ENCODE measurements around the gene ACTMAP. TPM values are rescaled to one million over a fixed set of nuclear protein-coding genes. Genes with fewer than 3 reads are reported as not detected.

Gene ACTMAP
- total and polyA plus RNA-seq, 2 of the 13 experiments (the other 11 are each of a cell fraction or from before 2014, with no cell fraction given), result 2.2 to 7.9 TPM

DNA sequence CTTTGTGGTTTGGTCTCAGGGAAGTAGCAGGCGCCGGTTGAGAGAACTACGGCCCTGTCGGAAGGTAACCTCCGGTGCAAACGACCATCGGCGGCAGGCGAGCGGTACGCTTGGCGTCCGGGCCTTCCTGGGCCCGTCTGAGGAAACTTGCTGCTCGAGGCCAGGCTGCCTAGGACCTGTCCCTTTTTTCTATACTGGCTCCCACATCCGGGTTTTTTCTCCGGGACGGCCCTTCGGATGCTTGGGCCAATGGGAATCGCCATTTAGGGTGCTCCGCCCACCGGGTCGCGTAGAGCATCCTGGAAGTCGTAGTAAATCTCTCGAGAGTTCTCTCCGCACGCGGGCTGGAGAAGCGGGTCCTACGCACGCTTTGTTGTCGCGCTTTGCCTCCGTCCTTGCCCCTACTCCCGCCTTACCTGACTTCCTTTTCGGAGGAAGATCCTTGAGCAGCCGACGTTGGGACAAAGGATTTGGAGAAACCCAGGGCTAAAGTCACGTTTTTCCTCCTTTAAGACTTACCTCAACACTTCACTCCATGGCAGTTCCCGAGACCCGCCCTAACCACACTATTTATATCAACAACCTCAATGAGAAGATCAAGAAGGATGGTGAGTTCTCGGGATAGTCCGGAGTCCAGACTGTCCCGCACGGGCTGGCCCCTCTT, 729 bp upstream of the ACTMAP start, which contains the start of gene SNRPA (continued):
- TF ChIP-seq ATAD3A (CRISPR knock-in tag; IDR thresholded peaks at IDR 0.05), result no peak
- no peak; the same call in 1 of the 2 replicates for TF ChIP-seq HNF4A (CRISPR knock-in tag; IDR thresholded peaks at IDR 0.05)
- no peak for TF ChIP-seq GFI1 (CRISPR knock-in tag; IDR thresholded peaks at IDR 0.05; ENCODE audit: borderline replicate concordance)
- no peak for TF ChIP-seq ATM (IDR thresholded peaks at IDR 0.05; ENCODE audit: borderline replicate concordance)
- TF ChIP-seq HNF4G (IDR thresholded peaks at IDR 0.05; ENCODE audit: borderline replicate concordance, low read depth, low read length), result no peak; the same call in 1 of the 2 replicates
- no peak for TF ChIP-seq HNF4G (CRISPR knock-in tag; IDR thresholded peaks at IDR 0.05; ENCODE audit: borderline replicate concordance, low read depth)
- TF ChIP-seq, protein P1, sequence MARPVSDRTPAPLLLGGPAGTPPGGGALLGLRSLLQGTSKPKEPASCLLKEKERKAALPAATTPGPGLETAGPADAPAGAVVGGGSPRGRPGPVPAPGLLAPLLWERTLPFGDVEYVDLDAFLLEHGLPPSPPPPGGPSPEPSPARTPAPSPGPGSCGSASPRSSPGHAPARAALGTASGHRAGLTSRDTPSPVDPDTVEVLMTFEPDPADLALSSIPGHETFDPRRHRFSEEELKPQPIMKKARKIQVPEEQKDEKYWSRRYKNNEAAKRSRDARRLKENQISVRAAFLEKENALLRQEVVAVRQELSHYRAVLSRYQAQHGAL (CRISPR knock-in tag; IDR thresholded peaks at IDR 0.05; ENCODE audit: not compliant biosample characterization), result no peak
- no peak for TF ChIP-seq SP1 (IDR thresholded peaks at IDR 0.05)
- no peak; the same call in 1 of the 2 replicates for TF ChIP-seq SP1 (CRISPR knock-in tag; IDR thresholded peaks at IDR 0.05)
- no peak for TF ChIP-seq PAF1 (CRISPR knock-in tag; IDR thresholded peaks at IDR 0.05)
- no peak for TF ChIP-seq ZNF720 (CRISPR knock-in tag; IDR thresholded peaks at IDR 0.05)
- 0 out of 2 replicates have a peak, but pooled peaks have one; percentile 27 for TF ChIP-seq ZNF20 (CRISPR knock-in tag; IDR thresholded peaks at IDR 0.05)
- TF ChIP-seq, protein P2, sequence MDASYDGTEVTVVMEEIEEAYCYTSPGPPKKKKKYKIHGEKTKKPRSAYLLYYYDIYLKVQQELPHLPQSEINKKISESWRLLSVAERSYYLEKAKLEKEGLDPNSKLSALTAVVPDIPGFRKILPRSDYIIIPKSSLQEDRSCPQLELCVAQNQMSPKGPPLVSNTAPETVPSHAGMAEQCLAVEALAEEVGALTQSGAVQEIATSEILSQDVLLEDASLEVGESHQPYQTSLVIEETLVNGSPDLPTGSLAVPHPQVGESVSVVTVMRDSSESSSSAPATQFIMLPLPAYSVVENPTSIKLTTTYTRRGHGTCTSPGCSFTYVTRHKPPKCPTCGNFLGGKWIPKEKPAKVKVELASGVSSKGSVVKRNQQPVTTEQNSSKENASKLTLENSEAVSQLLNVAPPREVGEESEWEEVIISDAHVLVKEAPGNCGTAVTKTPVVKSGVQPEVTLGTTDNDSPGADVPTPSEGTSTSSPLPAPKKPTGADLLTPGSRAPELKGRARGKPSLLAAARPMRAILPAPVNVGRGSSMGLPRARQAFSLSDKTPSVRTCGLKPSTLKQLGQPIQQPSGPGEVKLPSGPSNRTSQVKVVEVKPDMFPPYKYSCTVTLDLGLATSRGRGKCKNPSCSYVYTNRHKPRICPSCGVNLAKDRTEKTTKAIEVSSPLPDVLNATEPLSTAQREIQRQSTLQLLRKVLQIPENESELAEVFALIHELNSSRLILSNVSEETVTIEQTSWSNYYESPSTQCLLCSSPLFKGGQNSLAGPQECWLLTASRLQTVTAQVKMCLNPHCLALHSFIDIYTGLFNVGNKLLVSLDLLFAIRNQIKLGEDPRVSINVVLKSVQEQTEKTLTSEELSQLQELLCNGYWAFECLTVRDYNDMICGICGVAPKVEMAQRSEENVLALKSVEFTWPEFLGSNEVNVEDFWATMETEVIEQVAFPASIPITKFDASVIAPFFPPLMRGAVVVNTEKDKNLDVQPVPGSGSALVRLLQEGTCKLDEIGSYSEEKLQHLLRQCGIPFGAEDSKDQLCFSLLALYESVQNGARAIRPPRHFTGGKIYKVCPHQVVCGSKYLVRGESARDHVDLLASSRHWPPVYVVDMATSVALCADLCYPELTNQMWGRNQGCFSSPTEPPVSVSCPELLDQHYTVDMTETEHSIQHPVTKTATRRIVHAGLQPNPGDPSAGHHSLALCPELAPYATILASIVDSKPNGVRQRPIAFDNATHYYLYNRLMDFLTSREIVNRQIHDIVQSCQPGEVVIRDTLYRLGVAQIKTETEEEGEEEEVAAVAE (CRISPR knock-in tag; IDR thresholded peaks at IDR 0.05; ENCODE audit: borderline replicate concordance), result no peak; the same call in 1 of the 2 replicates
- 0 out of 4 replicates have a peak, but pooled peaks of 1 of the 2 experiments have one; percentile 4 for TF ChIP-seq EP300 (IDR thresholded peaks at IDR 0.05; ENCODE audit: low read depth in 2 of 2, low read length in 2 of 2)
- TF ChIP-seq EP300 (CRISPR knock-in tag; IDR thresholded peaks at IDR 0.05; ENCODE audit: borderline replicate concordance), result no peak
- no peak for TF ChIP-seq ZNF264 (CRISPR knock-in tag; IDR thresholded peaks at IDR 0.05)
- no peak for TF ChIP-seq MAFF (IDR thresholded peaks at IDR 0.05; ENCODE audit: low read depth, low read length)
- TF ChIP-seq LCORL (IDR thresholded peaks at IDR 0.05), result no peak
- 0 out of 2 replicates have a peak, but pooled peaks have one; percentile 3 for TF ChIP-seq LCORL (CRISPR knock-in tag; IDR thresholded peaks at IDR 0.05)
- TF ChIP-seq ZNF510 (CRISPR knock-in tag; IDR thresholded peaks at IDR 0.05; ENCODE audit: low read depth), result no peak
- no peak for TF ChIP-seq ZNF564 (CRISPR knock-in tag; IDR thresholded peaks at IDR 0.05)
- TF ChIP-seq, protein P3, sequence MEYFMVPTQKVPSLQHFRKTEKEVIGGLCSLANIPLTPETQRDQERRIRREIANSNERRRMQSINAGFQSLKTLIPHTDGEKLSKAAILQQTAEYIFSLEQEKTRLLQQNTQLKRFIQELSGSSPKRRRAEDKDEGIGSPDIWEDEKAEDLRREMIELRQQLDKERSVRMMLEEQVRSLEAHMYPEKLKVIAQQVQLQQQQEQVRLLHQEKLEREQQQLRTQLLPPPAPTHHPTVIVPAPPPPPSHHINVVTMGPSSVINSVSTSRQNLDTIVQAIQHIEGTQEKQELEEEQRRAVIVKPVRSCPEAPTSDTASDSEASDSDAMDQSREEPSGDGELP (IDR thresholded peaks at IDR 0.05; ENCODE audit: borderline replicate concordance, low read depth), result no peak
- peak; percentile 44; the same call in 1 of the 2 replicates for TF ChIP-seq ARID2 (CRISPR knock-in tag; IDR thresholded peaks at IDR 0.05; ENCODE audit: borderline replicate concordance)
- TF ChIP-seq ZNF530 (CRISPR knock-in tag; IDR thresholded peaks at IDR 0.05; ENCODE audit: low read depth), result no peak
- no peak for TF ChIP-seq TSC22D2 (CRISPR knock-in tag; IDR thresholded peaks at IDR 0.05; ENCODE audit: borderline replicate concordance)
- no peak for TF ChIP-seq ZFP82 (CRISPR knock-in tag; IDR thresholded peaks at IDR 0.05; ENCODE audit: borderline replicate concordance)
- no peak for TF ChIP-seq ZNF615 (CRISPR knock-in tag; IDR thresholded peaks at IDR 0.05; ENCODE audit: borderline replicate concordance)
